Astrocyte of the spinal cord (primary cell): ENCODE measurements around the gene ACVR1C.
A peak's percentile ranks its signal among the peaks of the same experiment; 100 is the strongest.

Experiments used
- DNase-seq: peaks from one replicate; pipeline ENCODE4 v3.0.0; 2011; ENCODE audit warnings: low read depth, low spot score
- H3K4me3 ChIP-seq: 2 replicates; pipeline ENCODE4 v1.5.1; 2011; ENCODE audit warnings: low read depth, mild to moderate bottlenecking, low read length, moderate library complexity
- CTCF ChIP-seq: IDR thresholded peaks from 2 replicates; pipeline ENCODE4 v1.5.1; 2012; ENCODE audit warnings: low read depth, mild to moderate bottlenecking, low read length, inconsistent platforms
- in situ Hi-C: cut with HindIII; loops from 2 replicates; pipeline ENCODE4 v1.10.0; 2017; ENCODE audit warnings: low sequenced_read_pairs

ACVR1C gene

DNA sequence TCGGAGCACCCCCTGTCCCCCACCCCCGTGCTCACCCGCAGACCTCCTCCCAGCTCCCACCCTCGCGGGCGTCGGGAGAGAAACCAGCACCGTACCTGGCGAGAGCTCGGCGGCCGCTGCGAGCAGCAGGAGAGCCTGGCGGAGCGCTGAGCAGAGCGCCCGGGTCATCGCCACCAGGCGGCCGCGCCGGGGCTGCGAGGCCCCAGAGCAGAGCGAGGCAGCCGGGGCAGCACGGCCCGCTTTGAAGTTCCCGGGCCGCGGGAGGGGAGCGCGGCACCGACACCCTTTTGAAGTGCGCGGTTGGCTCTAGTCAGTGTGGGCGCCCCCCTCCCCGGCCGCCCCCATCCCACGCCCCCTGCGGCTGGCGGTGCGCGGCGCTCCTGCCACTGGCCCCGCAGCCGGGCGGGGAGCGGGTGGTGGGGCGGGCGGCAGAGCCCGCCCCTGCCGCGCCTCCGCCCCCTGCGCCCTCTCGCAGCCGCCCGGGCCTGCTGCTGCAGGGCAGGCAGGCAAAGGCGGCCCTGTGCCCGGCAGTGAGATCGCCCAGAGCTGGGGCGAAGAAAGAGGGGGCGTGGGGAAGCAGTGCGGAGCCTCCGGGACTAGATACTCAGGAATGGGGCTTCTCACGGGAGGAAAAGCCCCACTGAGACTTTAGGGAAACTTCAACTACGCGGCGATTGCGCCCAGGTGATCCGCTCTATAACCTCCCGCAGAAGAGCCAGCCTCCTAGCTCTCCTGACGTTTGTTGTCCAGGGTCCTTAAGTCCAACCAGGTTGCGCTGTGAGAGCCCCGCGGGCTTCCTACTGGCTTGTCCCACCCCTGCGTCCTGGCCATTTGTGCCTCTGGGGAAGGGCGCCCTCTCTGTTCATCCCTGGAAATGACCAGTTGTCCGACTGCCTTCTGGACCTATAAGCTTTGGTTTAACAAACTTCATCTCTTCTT, at the start of gene ACVR1C:
TSS of gene ACVR1C (minus strand) at position 388 of the 939 bp plus-strand sequence. CDS start at position 168, 220 bp downstream.
- in situ Hi-C loops: no loop called here
- peak; percentile 65 for TF ChIP-seq CTCF

GRCh38 chr2:157677941-157678340, 49.3 kb upstream of the ACVR1C start:
- no peak for DNase-seq
- in situ Hi-C loops: no loop called here
- no peak overlapping the region for H3K4me3 ChIP-seq
- no peak for TF ChIP-seq CTCF

More for the DNA sequence above, at the start of gene ACVR1C:
- H3K4me3 ChIP-seq: peak within 1 kb of the TSS; percentile 50
- DNase-seq: peak; percentile 54

DNA sequence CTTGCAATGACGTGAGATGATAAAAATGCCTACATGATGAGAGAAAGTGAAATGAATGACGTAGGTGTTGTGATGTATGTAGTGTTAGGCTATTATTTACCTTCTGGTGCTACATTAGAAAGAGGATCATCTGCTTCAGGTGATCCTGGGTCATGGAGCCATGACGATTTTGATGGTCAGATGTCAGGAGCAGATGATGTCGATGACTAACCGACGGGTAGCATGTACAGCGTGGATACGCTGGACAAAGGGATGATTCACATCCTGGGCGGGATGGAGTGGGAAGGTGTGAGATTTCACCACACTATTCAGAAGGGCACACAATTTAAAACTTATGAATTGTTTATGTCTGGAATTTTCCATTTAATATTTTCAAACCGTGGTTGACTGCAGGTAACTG, 43.5 kb upstream of the ACVR1C start:
- TF ChIP-seq CTCF: no peak
- in situ Hi-C loops: no loop called here
- no peak overlapping the region for H3K4me3 ChIP-seq
- no peak for DNase-seq

- no peak for DNase-seq
Measured at GRCh38 chr2:157662401-157662800, 33.7 kb upstream of the ACVR1C start.

GRCh38 chr2:157661776-157662175, 33.1 kb upstream of the ACVR1C start:
- TF ChIP-seq CTCF: no peak
- H3K4me3 ChIP-seq: no peak overlapping the region
- DNase-seq: no peak
- in situ Hi-C loops: no loop called here

More at GRCh38 chr2:157662401-157662800, 33.7 kb upstream of the ACVR1C start:
- in situ Hi-C loops: no loop called here
- H3K4me3 ChIP-seq: no peak overlapping the region
- TF ChIP-seq CTCF: no peak

DNA sequence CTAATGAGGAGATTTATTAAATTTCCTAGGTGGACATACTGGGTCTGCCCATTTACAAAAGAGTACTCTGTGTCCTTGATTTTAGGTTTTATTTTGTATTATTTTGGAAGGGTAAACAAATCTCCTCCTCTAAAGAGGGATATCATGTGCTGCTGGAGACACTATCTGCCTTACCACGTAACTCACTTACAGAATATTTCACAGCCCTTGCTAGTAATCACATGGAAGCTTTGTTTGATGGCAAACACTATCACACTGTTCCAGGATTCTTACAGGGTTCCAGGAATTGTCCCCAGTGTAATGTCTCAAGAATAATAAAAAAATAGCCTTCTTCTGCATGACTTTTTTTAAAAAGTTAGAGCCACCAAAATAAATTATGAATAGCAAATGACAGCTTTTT, 29.2 kb upstream of the ACVR1C start:
- DNase-seq: no peak
- in situ Hi-C loops: no loop called here
- TF ChIP-seq CTCF: no peak
- no peak overlapping the region for H3K4me3 ChIP-seq
